Measurements from ENCODE around the gene SLC30A1. TPM values are rescaled to one million over a fixed set of nuclear protein-coding genes. Genes with fewer than 3 reads are reported as not detected.
"Not testable (repeated sequence)": the region's sequence is repeated elsewhere in the genome, so short reads cannot be mapped to it uniquely, and the experiment has no call there.

Gene SLC30A1
- 8.1 TPM for total RNA-seq
- polyA plus RNA-seq: 1 to 10 TPM; 1.8 to 4.1 (median 3.0) TPM

GRCh38 chr1:211578640-211579439, at the start of gene SLC30A1:
Gene SLC30A1, minus strand, starts transcription at chr1:211579161. Its CDS starts 549 bp downstream, at chr1:211578612.
- DNase-seq (peak; percentile 99), ATAC-seq (ENCODE audit: low read depth in 2 of 2) (peak; percentile 94 to 95)
- Histone ChIP-seq H3K9me3 (ENCODE audit: control insufficient read depth in 2 of 2, low read length in 2 of 2) (no peaks in the 10 kb centered on the region), H3K27ac (ENCODE audit: insufficient read depth, low read length, poor library complexity, severe bottlenecking) (peak within 1 kb of the TSS; percentile 89), H3K36me3 (ENCODE audit: control insufficient read depth, insufficient read depth, low read length) (peaks cover 15% of the 10 kb centered on the region), H3K4me3 (ENCODE audit: low read depth, low read length) (peak within 1 kb of the TSS; percentile 94), H3K4me1 (ENCODE audit: control insufficient read depth, insufficient read depth, low read length, poor library complexity, severe bottlenecking) (peaks cover 39% of the 10 kb centered on the region), H3K27me3 (ENCODE audit: control insufficient read depth, insufficient read depth, low read length) (no peaks in the 10 kb centered on the region)
- Mint-ChIP-seq H3K27me3 (no peaks in the 10 kb centered on the region), H3K36me3 (peaks cover 12% of the 10 kb centered on the region), H3K9me3 (no peaks in the 10 kb centered on the region), H3K4me1 (peaks cover 14 to 44% (median 36%) of the 10 kb centered on the region in 4 donors), H3K4me3 (peak within 1 kb of the TSS; percentile 92 to 96 (median 94)), H3K27ac (peak within 1 kb of the TSS; percentile 91 to 94 (median 93))

GRCh38 chr1:211628417-211628816, 49.5 kb upstream of the SLC30A1 start:
- Mint-ChIP-seq H3K27me3 (no peaks in the 10 kb centered on the region), H3K36me3 (no peaks in the 10 kb centered on the region), H3K9me3 (peaks cover 0 to 5% (median 0%) of the 10 kb centered on the region in 7 donors), H3K4me1 (peaks cover 5 to 13% (median 8%) of the 10 kb centered on the region in 4 donors), H3K4me3 (no peak overlapping the region), H3K27ac (no peak overlapping the region)
- no peak overlapping the region for H3K4me3 ChIP-seq (ENCODE audit: low read depth, low read length)
- no peaks in the 10 kb centered on the region for H3K9me3 ChIP-seq (ENCODE audit: control insufficient read depth in 2 of 2, low read length in 2 of 2)
- peaks cover 5% of the 10 kb centered on the region for H3K4me1 ChIP-seq (ENCODE audit: control insufficient read depth, insufficient read depth, low read length, poor library complexity, severe bottlenecking)
- no peak overlapping the region for H3K27ac ChIP-seq (ENCODE audit: insufficient read depth, low read length, poor library complexity, severe bottlenecking)
- no peak for ATAC-seq (ENCODE audit: low read depth in 2 of 2)
- H3K27me3 ChIP-seq (ENCODE audit: control insufficient read depth, insufficient read depth, low read length): no peaks in the 10 kb centered on the region
- DNase-seq: no peak
- no peaks in the 10 kb centered on the region for H3K36me3 ChIP-seq (ENCODE audit: control insufficient read depth, insufficient read depth, low read length)

- Mint-ChIP-seq H3K27ac (no peak overlapping the region), H3K36me3 (no peaks in the 10 kb centered on the region)
These were observed 48.3 kb upstream of the SLC30A1 start for GRCh38 chr1:211627259-211627658.

GRCh38 chr1:211625866-211626265, 46.9 kb upstream of the SLC30A1 start:
- not testable (repeated sequence) for DNase-seq; H3K4me3 ChIP-seq (ENCODE audit: low read depth, low read length); H3K4me3 Mint-ChIP-seq; H3K27me3 Mint-ChIP-seq; H3K9me3 Mint-ChIP-seq; H3K27ac ChIP-seq (ENCODE audit: insufficient read depth, low read length, poor library complexity, severe bottlenecking); ATAC-seq (ENCODE audit: low read depth in 2 of 2); H3K36me3 Mint-ChIP-seq; H3K36me3 ChIP-seq (ENCODE audit: control insufficient read depth, insufficient read depth, low read length); H3K4me1 ChIP-seq (ENCODE audit: control insufficient read depth, insufficient read depth, low read length, poor library complexity, severe bottlenecking); H3K9me3 ChIP-seq (ENCODE audit: control insufficient read depth in 2 of 2, low read length in 2 of 2); H3K27me3 ChIP-seq (ENCODE audit: control insufficient read depth, insufficient read depth, low read length)
- Mint-ChIP-seq H3K27ac (peak overlapping the region in 1 of 3 donors; percentile 48), H3K4me1 (peaks cover 6 to 20% (median 10%) of the 10 kb centered on the region in 4 donors)

More at GRCh38 chr1:211627259-211627658, 48.3 kb upstream of the SLC30A1 start:
- no peaks in the 10 kb centered on the region for H3K27me3 ChIP-seq (ENCODE audit: control insufficient read depth, insufficient read depth, low read length)
- no peaks in the 10 kb centered on the region for H3K9me3 ChIP-seq (ENCODE audit: control insufficient read depth in 2 of 2, low read length in 2 of 2)
- H3K27me3 Mint-ChIP-seq: no peaks in the 10 kb centered on the region
- H3K4me3 ChIP-seq (ENCODE audit: low read depth, low read length): no peak overlapping the region
- no peak for DNase-seq
- H3K9me3 Mint-ChIP-seq: peaks cover 0 to 5% (median 0%) of the 10 kb centered on the region in 7 donors
- ATAC-seq (ENCODE audit: low read depth in 2 of 2): no peak
- no peak overlapping the region for H3K4me3 Mint-ChIP-seq
- H3K4me1 Mint-ChIP-seq: peaks cover 6 to 20% (median 10%) of the 10 kb centered on the region in 4 donors
- no peaks in the 10 kb centered on the region for H3K36me3 ChIP-seq (ENCODE audit: control insufficient read depth, insufficient read depth, low read length)
- peaks cover 6% of the 10 kb centered on the region for H3K4me1 ChIP-seq (ENCODE audit: control insufficient read depth, insufficient read depth, low read length, poor library complexity, severe bottlenecking)
- H3K27ac ChIP-seq (ENCODE audit: insufficient read depth, low read length, poor library complexity, severe bottlenecking): no peak overlapping the region

GRCh38 chr1:211625040-211625439, 46.1 kb upstream of the SLC30A1 start:
- Mint-ChIP-seq H3K36me3 (no peaks in the 10 kb centered on the region), H3K27ac (peak overlapping the region in 1 of 3 donors; percentile 1), H3K9me3 (peaks cover 0 to 5% (median 0%) of the 10 kb centered on the region in 7 donors), H3K4me1 (peaks cover 6 to 20% (median 10%) of the 10 kb centered on the region in 4 donors), H3K4me3 (no peak overlapping the region), H3K27me3 (no peaks in the 10 kb centered on the region)
- ATAC-seq (ENCODE audit: low read depth in 2 of 2) (peak in 1 of 2 donors; percentile 71), DNase-seq (peak in 2 of 3 donors; percentile 12 to 21)
- H3K4me3 ChIP-seq (ENCODE audit: low read depth, low read length): no peak overlapping the region
- no peaks in the 10 kb centered on the region for H3K27me3 ChIP-seq (ENCODE audit: control insufficient read depth, insufficient read depth, low read length)
- no peaks in the 10 kb centered on the region for H3K36me3 ChIP-seq (ENCODE audit: control insufficient read depth, insufficient read depth, low read length)
- H3K4me1 ChIP-seq (ENCODE audit: control insufficient read depth, insufficient read depth, low read length, poor library complexity, severe bottlenecking): peaks cover 6% of the 10 kb centered on the region
- no peaks in the 10 kb centered on the region for H3K9me3 ChIP-seq (ENCODE audit: control insufficient read depth in 2 of 2, low read length in 2 of 2)
- no peak overlapping the region for H3K27ac ChIP-seq (ENCODE audit: insufficient read depth, low read length, poor library complexity, severe bottlenecking)

GRCh38 chr1:211623515-211623914, 44.6 kb upstream of the SLC30A1 start:
- H3K4me1 ChIP-seq (ENCODE audit: control insufficient read depth, insufficient read depth, low read length, poor library complexity, severe bottlenecking): peaks cover 6% of the 10 kb centered on the region
- H3K36me3 ChIP-seq (ENCODE audit: control insufficient read depth, insufficient read depth, low read length): no peaks in the 10 kb centered on the region
- H3K27ac ChIP-seq (ENCODE audit: insufficient read depth, low read length, poor library complexity, severe bottlenecking): no peak overlapping the region
- H3K4me3 ChIP-seq (ENCODE audit: low read depth, low read length): peak overlapping the region; percentile 44
- Mint-ChIP-seq H3K4me1 (peaks cover 6 to 20% (median 10%) of the 10 kb centered on the region in 4 donors), H3K9me3 (peaks cover 0 to 5% (median 0%) of the 10 kb centered on the region in 7 donors), H3K4me3 (no peak overlapping the region), H3K27me3 (no peaks in the 10 kb centered on the region), H3K27ac (peak overlapping the region in 2 of 3 donors; percentile 11 to 24), H3K36me3 (no peaks in the 10 kb centered on the region)
- peak; percentile 28 to 52 for ATAC-seq (ENCODE audit: low read depth in 2 of 2)
- H3K27me3 ChIP-seq (ENCODE audit: control insufficient read depth, insufficient read depth, low read length): no peaks in the 10 kb centered on the region
- H3K9me3 ChIP-seq (ENCODE audit: control insufficient read depth in 2 of 2, low read length in 2 of 2): no peaks in the 10 kb centered on the region
- DNase-seq: peak in 1 of 3 donors; percentile 71

GRCh38 chr1:211621447-211622198, 42.7 kb upstream of the SLC30A1 start:
- no peak for ATAC-seq (ENCODE audit: low read depth in 2 of 2)
- H3K36me3 Mint-ChIP-seq: no peaks in the 10 kb centered on the region
- no peak overlapping the region for H3K27ac Mint-ChIP-seq

More at GRCh38 chr1:211621447-211622198, 42.7 kb upstream of the SLC30A1 start:
- H3K4me3 ChIP-seq (ENCODE audit: low read depth, low read length): no peak overlapping the region
- H3K4me3 Mint-ChIP-seq: no peak overlapping the region
- H3K4me1 ChIP-seq (ENCODE audit: control insufficient read depth, insufficient read depth, low read length, poor library complexity, severe bottlenecking): peaks cover 6% of the 10 kb centered on the region
- no peak overlapping the region for H3K27ac ChIP-seq (ENCODE audit: insufficient read depth, low read length, poor library complexity, severe bottlenecking)
- H3K36me3 ChIP-seq (ENCODE audit: control insufficient read depth, insufficient read depth, low read length): no peaks in the 10 kb centered on the region
- H3K9me3 Mint-ChIP-seq: peaks cover 0 to 3% (median 0%) of the 10 kb centered on the region in 7 donors
- H3K4me1 Mint-ChIP-seq: peaks cover 6 to 20% (median 10%) of the 10 kb centered on the region in 4 donors
- no peaks in the 10 kb centered on the region for H3K27me3 Mint-ChIP-seq
- no peak for DNase-seq
- no peaks in the 10 kb centered on the region for H3K9me3 ChIP-seq (ENCODE audit: control insufficient read depth in 2 of 2, low read length in 2 of 2)
- no peaks in the 10 kb centered on the region for H3K27me3 ChIP-seq (ENCODE audit: control insufficient read depth, insufficient read depth, low read length)

All from CD4-positive, CD25-positive, alpha-beta regulatory T cell (primary cell).